ENCODE results near the gene TMEM218.

DNA sequence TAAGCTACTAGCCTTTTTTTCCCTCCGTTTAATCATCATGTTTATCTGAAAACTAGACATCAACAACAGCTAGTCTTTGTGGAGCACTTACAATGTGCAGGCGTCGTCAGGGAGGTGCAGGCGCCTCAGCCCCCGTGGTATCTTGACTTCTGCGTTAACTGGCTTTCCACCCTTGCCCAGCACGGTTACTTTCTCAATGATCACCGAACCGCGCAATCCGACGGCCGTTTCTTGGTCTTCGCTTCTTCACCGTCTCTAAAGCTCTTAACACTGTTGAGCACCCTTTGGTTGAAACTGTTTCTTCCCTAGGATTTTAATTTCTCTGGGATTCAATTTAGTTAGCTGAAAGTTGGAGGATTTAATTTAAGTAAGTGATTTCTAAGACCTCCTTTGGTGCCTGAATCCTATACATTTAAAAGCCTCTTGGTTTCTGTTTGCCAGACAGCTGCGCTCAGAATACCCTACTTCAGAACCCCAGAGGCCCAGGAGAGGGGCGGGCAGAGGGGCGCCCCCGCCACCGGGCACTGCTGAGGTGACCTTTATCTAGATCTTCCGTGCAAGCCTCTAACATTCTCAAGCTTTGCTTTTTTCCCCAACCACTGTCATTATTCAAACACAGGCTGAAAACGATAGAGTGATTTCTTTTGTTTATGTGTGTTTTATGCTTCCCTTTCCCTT, 18.0 kb upstream of the TMEM218 start:
- no peak for TF ChIP-seq POLR2A (IDR thresholded peaks at IDR 0.05; ENCODE audit: low read length)
- no peak for TF ChIP-seq GATA1 (IDR thresholded peaks at IDR 0.05; ENCODE audit: low read depth, low read length)
